Measurements from ENCODE around the gene ZFP69B. TPM values are rescaled to one million over a fixed set of nuclear protein-coding genes. Genes with fewer than 3 reads are reported as not detected.

ZFP69B gene
- polyA plus RNA-seq, 1 donor (not counting 4 experiments of a cell fraction or from before 2014, with no cell fraction given), result 1.9 TPM

GRCh38 chr1:40413527-40414252, 36.6 kb upstream of the ZFP69B start:
- Histone ChIP-seq H3K79me2 (ENCODE audit: control insufficient read depth, insufficient read depth, low read length) (no peaks in the 10 kb centered on the region), H2AFZ (ENCODE audit: control insufficient read depth, low read length) (no peak overlapping the region), H3K4me2 (ENCODE audit: control insufficient read depth, extremely low read depth, insufficient read depth, low read depth, low read length) (no peak overlapping the region), H3K4me1 (ENCODE audit: control insufficient read depth, extremely low read depth, insufficient read depth, low read length) (peaks cover 6% of the 10 kb centered on the region), H3K4me3 (ENCODE audit: control insufficient read depth in 2 of 3, extremely low read depth in 1 of 3, insufficient read depth in 2 of 3, low read depth in 1 of 3, low read length in 3 of 3) (no peak overlapping the region), H3K9ac (ENCODE audit: control insufficient read depth, extremely low read depth, insufficient read depth, low read length) (no peak overlapping the region), H3K27ac (ENCODE audit: control insufficient read depth, insufficient read depth, low read length) (no peak overlapping the region), H4K20me1 (ENCODE audit: control insufficient read depth, extremely low read depth, insufficient read depth, low read length) (no peaks in the 10 kb centered on the region), H3K9me3 (ENCODE audit: control insufficient read depth, low read depth, low read length) (no peaks in the 10 kb centered on the region), H3K27me3 (ENCODE audit: control insufficient read depth, extremely low read depth, insufficient read depth, low read length) (no peaks in the 10 kb centered on the region), H3K9me1 (ENCODE audit: control insufficient read depth, extremely low read depth, insufficient read depth, low read length) (no peaks in the 10 kb centered on the region), H3K36me3 (ENCODE audit: control insufficient read depth in 2 of 2, extremely low read depth in 1 of 2, insufficient read depth in 2 of 2, low read length in 2 of 2) (peaks cover 0 to 15% of the 10 kb centered on the region in 2 experiments)
- DNase-seq (ENCODE audit: low read depth, low spot score) (no peak), FAIRE-seq (no peak)
- dilution Hi-C loops (cut with MboI; ENCODE audit: extremely low pct_ligation_motif_present, low sequenced_read_pairs), result no loop called here
- TF ChIP-seq CTCF (optimal IDR thresholded peaks at IDR 0.05 in 1 of 3, IDR thresholded peaks at IDR 0.05 in 1 of 3, conservative IDR thresholded peaks at IDR 0.05 in 1 of 3; ENCODE audit: extremely low read depth in 1 of 3, insufficient read depth in 2 of 3, low read length in 3 of 3), result no peak
- TF ChIP-seq EZH2 (IDR thresholded peaks at IDR 0.05; ENCODE audit: low read length), result no peak

GRCh38 chr1:40414331-40414730, 35.9 kb upstream of the ZFP69B start:
- Histone ChIP-seq H3K9ac (ENCODE audit: control insufficient read depth, extremely low read depth, insufficient read depth, low read length) (no peak overlapping the region), H3K27me3 (ENCODE audit: control insufficient read depth, extremely low read depth, insufficient read depth, low read length) (no peaks in the 10 kb centered on the region), H4K20me1 (ENCODE audit: control insufficient read depth, extremely low read depth, insufficient read depth, low read length) (no peaks in the 10 kb centered on the region), H3K79me2 (ENCODE audit: control insufficient read depth, insufficient read depth, low read length) (no peaks in the 10 kb centered on the region), H3K4me1 (ENCODE audit: control insufficient read depth, extremely low read depth, insufficient read depth, low read length) (peaks cover 6% of the 10 kb centered on the region), H3K9me1 (ENCODE audit: control insufficient read depth, extremely low read depth, insufficient read depth, low read length) (no peaks in the 10 kb centered on the region), H2AFZ (ENCODE audit: control insufficient read depth, low read length) (no peak overlapping the region), H3K4me3 (ENCODE audit: control insufficient read depth in 2 of 3, extremely low read depth in 1 of 3, insufficient read depth in 2 of 3, low read depth in 1 of 3, low read length in 3 of 3) (no peak overlapping the region), H3K9me3 (ENCODE audit: control insufficient read depth, low read depth, low read length) (no peaks in the 10 kb centered on the region), H3K27ac (ENCODE audit: control insufficient read depth, insufficient read depth, low read length) (no peak overlapping the region), H3K36me3 (ENCODE audit: control insufficient read depth in 2 of 2, extremely low read depth in 1 of 2, insufficient read depth in 2 of 2, low read length in 2 of 2) (peaks cover 0 to 15% of the 10 kb centered on the region in 2 experiments), H3K4me2 (ENCODE audit: control insufficient read depth, extremely low read depth, insufficient read depth, low read depth, low read length) (no peak overlapping the region)
- no peak for FAIRE-seq
- TF ChIP-seq EZH2 (IDR thresholded peaks at IDR 0.05; ENCODE audit: low read length) (no peak), CTCF (optimal IDR thresholded peaks at IDR 0.05 in 1 of 3, IDR thresholded peaks at IDR 0.05 in 1 of 3, conservative IDR thresholded peaks at IDR 0.05 in 1 of 3; ENCODE audit: extremely low read depth in 1 of 3, insufficient read depth in 2 of 3, low read length in 3 of 3) (no peak)
- no peak for DNase-seq (ENCODE audit: low read depth, low spot score)
- dilution Hi-C loops (cut with MboI; ENCODE audit: extremely low pct_ligation_motif_present, low sequenced_read_pairs), result no loop called here

All from keratinocyte (primary cell).